ENCODE results near the gene ARHGAP10. TPM values are rescaled to one million over a fixed set of nuclear protein-coding genes. Genes with fewer than 3 reads are reported as not detected.

The ARHGAP10 gene
- polyA plus RNA-seq, 1 donor from 2014 or later = 0.20 TPM

GRCh38 chr4:147950261-147950660 is 218.4 kb downstream of the ARHGAP10 start:
- H3K27ac Mint-ChIP-seq = no peak overlapping the region
- peaks cover 2% of the 10 kb centered on the region for H3K27me3 Mint-ChIP-seq
- H3K4me1 Mint-ChIP-seq = no peaks in the 10 kb centered on the region
- H3K9me3 Mint-ChIP-seq = peaks cover 0 to 2% (median 2%) of the 10 kb centered on the region in 3 donors
- H3K36me3 Mint-ChIP-seq = no peaks in the 10 kb centered on the region
- no peak overlapping the region for H3K4me3 Mint-ChIP-seq

GRCh38 chr4:147950841-147951240 is 219.0 kb downstream of the ARHGAP10 start:
- no peak overlapping the region for H3K4me3 Mint-ChIP-seq
- no peaks in the 10 kb centered on the region for H3K36me3 Mint-ChIP-seq

DNA sequence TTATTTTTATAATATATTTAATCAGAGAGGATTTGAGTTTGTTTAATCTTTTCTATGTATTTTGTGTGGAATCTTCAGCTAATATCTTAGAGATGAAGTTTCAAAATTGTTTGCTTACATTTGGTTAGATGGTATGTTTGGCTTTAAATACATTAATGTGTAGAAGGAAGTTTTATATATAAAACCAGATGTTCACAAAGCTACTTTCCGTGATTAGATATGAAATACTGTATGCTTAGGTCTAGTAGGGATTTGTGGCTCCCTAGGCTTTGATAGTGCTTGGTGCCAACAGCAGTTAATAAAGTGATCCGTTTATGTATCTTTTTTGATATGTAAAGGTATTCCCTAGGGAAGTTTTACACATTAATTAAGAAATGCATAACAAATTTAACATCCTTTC is 223.0 kb downstream of the ARHGAP10 start:
- Mint-ChIP-seq H3K4me3 (no peak overlapping the region), H3K4me1 (no peaks in the 10 kb centered on the region), H3K27ac (no peak overlapping the region), H3K36me3 (no peaks in the 10 kb centered on the region), H3K9me3 (peaks cover 0 to 2% (median 2%) of the 10 kb centered on the region in 3 donors), H3K27me3 (peaks cover 2% of the 10 kb centered on the region)

More at GRCh38 chr4:147950841-147951240, 219.0 kb downstream of the ARHGAP10 start:
- Mint-ChIP-seq H3K27ac (no peak overlapping the region), H3K4me1 (no peaks in the 10 kb centered on the region), H3K9me3 (peaks cover 0 to 2% (median 2%) of the 10 kb centered on the region in 3 donors), H3K27me3 (peaks cover 2% of the 10 kb centered on the region)

DNA sequence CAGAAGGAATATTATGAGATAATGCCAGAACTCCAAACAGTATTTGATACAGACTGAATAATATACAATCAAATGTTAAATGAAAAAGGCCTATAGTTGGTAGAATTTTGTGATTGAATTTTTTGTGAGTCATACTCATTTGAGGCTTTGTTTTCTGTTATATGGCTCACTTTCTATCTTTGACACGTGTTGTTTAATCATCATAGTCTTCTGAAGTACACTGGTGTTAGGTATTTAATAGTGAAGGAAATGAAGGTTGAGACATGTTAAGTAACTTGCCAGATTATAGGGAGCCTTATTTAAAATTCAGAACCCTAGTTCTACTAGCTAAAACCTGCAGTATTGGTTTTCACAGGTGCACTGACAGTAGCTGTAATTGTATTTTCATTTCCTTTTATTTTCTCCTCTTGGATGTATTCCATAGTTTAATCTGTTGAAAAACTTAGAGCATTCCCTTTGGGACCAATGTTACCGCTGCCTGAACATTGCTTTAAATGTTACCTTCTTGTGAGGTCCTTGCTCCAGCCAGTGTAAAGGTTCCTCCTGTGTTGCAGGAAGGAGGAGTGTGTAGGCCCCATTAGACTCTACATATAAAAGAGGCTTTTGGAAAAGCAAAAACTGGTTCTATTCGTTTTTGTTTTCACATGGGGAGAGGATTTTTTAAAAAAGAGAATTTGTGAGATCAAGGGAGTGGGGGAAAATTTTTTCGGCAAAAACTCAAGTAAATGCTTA is 224.1 kb downstream of the ARHGAP10 start:
- Mint-ChIP-seq H3K27me3 (no peaks in the 10 kb centered on the region), H3K36me3 (no peaks in the 10 kb centered on the region), H3K4me3 (no peak overlapping the region), H3K4me1 (no peaks in the 10 kb centered on the region), H3K27ac (no peak overlapping the region), H3K9me3 (peaks cover 0 to 3% (median 2%) of the 10 kb centered on the region in 3 donors)

DNA sequence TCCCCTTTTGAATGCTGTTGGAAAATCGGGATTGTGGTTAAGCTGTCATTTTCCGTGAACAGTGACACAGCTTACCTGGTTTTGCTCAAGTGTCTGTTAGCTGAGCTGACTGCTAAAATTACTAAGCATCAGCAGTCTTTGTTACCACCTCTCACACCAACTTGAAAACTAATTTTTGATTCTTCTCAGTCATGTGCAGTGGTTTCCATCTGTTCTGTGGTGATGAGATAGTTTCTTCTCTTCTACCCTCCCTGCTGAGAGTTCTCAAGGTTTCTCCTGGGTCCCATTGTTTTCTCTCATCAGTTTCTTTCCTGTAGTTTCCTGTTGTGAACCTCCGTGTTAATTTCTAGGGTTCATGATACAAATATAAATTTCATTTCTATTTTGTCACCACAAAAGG is 225.6 kb downstream of the ARHGAP10 start:
- no peak overlapping the region for H3K4me3 Mint-ChIP-seq
- no peak overlapping the region for H3K27ac Mint-ChIP-seq
- H3K27me3 Mint-ChIP-seq = no peaks in the 10 kb centered on the region
- no peaks in the 10 kb centered on the region for H3K36me3 Mint-ChIP-seq
- no peaks in the 10 kb centered on the region for H3K4me1 Mint-ChIP-seq
- H3K9me3 Mint-ChIP-seq = peaks cover 0 to 3% (median 2%) of the 10 kb centered on the region in 3 donors

- Mint-ChIP-seq H3K9me3 (peaks cover 0 to 3% (median 2%) of the 10 kb centered on the region in 3 donors), H3K36me3 (no peaks in the 10 kb centered on the region), H3K4me1 (no peaks in the 10 kb centered on the region), H3K27me3 (no peaks in the 10 kb centered on the region), H3K4me3 (no peak overlapping the region), H3K27ac (no peak overlapping the region)
Observed at GRCh38 chr4:147958057-147958456, 226.2 kb downstream of the ARHGAP10 start.

DNA sequence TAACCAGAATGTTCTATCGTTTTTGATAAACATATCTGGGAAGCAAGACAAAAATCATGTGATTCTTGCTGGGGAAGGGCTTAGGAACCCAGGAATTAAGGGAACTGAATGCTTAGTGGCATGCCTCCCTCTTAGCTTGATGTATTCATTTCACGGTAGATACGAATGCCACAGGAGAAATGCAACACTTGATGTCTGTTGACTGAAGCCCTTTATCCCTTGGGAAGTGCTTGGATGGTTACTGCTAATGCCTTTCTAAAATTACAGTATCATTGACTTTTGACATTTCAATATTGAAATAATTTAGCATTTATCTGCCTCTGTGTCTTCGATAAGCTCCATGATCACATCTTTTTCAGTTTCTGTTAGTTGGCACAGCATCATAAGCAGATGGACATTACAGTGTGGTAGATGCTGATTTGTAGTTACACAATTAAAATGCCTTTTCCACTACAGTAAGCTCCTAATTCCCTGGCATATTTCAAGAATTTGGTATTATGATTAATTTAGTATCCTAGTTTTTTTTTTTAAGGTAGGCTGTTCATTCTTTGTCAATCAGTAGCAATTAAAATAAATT is 226.7 kb downstream of the ARHGAP10 start:
- no peaks in the 10 kb centered on the region for H3K27me3 Mint-ChIP-seq
- no peak overlapping the region for H3K4me3 Mint-ChIP-seq
- no peak overlapping the region for H3K27ac Mint-ChIP-seq
- no peaks in the 10 kb centered on the region for H3K4me1 Mint-ChIP-seq
- no peaks in the 10 kb centered on the region for H3K36me3 Mint-ChIP-seq
- H3K9me3 Mint-ChIP-seq = peaks cover 0 to 3% (median 2%) of the 10 kb centered on the region in 3 donors

- Mint-ChIP-seq H3K9me3 (peaks cover 0 to 2% (median 0%) of the 10 kb centered on the region in 3 donors), H3K4me1 (no peaks in the 10 kb centered on the region), H3K36me3 (no peaks in the 10 kb centered on the region), H3K27me3 (peaks cover 1% of the 10 kb centered on the region), H3K27ac (no peak overlapping the region), H3K4me3 (no peak overlapping the region)
Observed at GRCh38 chr4:147960971-147961370, 229.1 kb downstream of the ARHGAP10 start.

- Mint-ChIP-seq H3K36me3 (no peaks in the 10 kb centered on the region), H3K27ac (no peak overlapping the region), H3K4me3 (no peak overlapping the region), H3K27me3 (peaks cover 2% of the 10 kb centered on the region), H3K9me3 (peaks cover 0 to 2% (median 0%) of the 10 kb centered on the region in 3 donors), H3K4me1 (no peaks in the 10 kb centered on the region)
Observed at GRCh38 chr4:147963839-147964238, 232.0 kb downstream of the ARHGAP10 start.

GRCh38 chr4:147964266-147964880 is 232.5 kb downstream of the ARHGAP10 start:
- H3K36me3 Mint-ChIP-seq = no peaks in the 10 kb centered on the region
- H3K27me3 Mint-ChIP-seq = peaks cover 2% of the 10 kb centered on the region
- H3K27ac Mint-ChIP-seq = no peak overlapping the region
- peaks cover 0 to 2% (median 0%) of the 10 kb centered on the region in 3 donors for H3K9me3 Mint-ChIP-seq
- no peaks in the 10 kb centered on the region for H3K4me1 Mint-ChIP-seq
- H3K4me3 Mint-ChIP-seq = peak overlapping the region in 1 of 4 donors; percentile 14

- H3K36me3 Mint-ChIP-seq = no peaks in the 10 kb centered on the region
- H3K27ac Mint-ChIP-seq = no peak overlapping the region
- H3K4me1 Mint-ChIP-seq = no peaks in the 10 kb centered on the region
Observed at GRCh38 chr4:147965056-147965455, 233.2 kb downstream of the ARHGAP10 start.

GRCh38 chr4:147965873-147966272 is 234.0 kb downstream of the ARHGAP10 start:
- peaks cover 4% of the 10 kb centered on the region for H3K27me3 Mint-ChIP-seq
- no peaks in the 10 kb centered on the region for H3K9me3 Mint-ChIP-seq
- no peak overlapping the region for H3K4me3 Mint-ChIP-seq
- no peaks in the 10 kb centered on the region for H3K4me1 Mint-ChIP-seq
- H3K36me3 Mint-ChIP-seq = no peaks in the 10 kb centered on the region
- no peak overlapping the region for H3K27ac Mint-ChIP-seq

More at GRCh38 chr4:147965056-147965455, 233.2 kb downstream of the ARHGAP10 start:
- no peak overlapping the region for H3K4me3 Mint-ChIP-seq
- H3K27me3 Mint-ChIP-seq = peaks cover 4% of the 10 kb centered on the region
- peaks cover 0 to 2% (median 0%) of the 10 kb centered on the region in 3 donors for H3K9me3 Mint-ChIP-seq

DNA sequence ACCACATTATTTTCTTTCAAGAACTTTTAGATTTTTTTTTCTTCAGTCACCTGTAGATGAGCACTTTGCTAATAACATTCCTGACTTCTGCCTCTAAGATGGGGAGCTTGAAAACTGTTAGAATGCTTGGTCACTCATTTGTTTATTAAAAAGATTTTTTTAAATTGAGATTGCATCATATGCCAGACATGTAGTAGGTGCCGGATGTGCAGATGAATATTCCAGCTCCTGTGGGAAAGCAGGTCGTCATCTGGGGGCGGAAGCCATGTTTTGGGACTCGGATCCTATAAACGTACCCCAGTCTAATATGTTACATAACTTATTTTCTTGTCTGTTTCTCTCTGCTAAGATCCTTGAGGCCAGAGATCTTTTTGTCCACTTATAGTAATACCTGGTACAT is 236.8 kb downstream of the ARHGAP10 start:
- H3K9me3 Mint-ChIP-seq = peaks cover 0 to 2% (median 0%) of the 10 kb centered on the region in 3 donors
- H3K4me1 Mint-ChIP-seq = no peaks in the 10 kb centered on the region
- no peak overlapping the region for H3K27ac Mint-ChIP-seq
- peaks cover 1% of the 10 kb centered on the region for H3K36me3 Mint-ChIP-seq
- no peak overlapping the region for H3K4me3 Mint-ChIP-seq
- H3K27me3 Mint-ChIP-seq = peaks cover 4% of the 10 kb centered on the region

- Mint-ChIP-seq H3K27me3 (peaks cover 4% of the 10 kb centered on the region), H3K27ac (no peak overlapping the region), H3K36me3 (peaks cover 1% of the 10 kb centered on the region), H3K9me3 (peaks cover 0 to 4% (median 0%) of the 10 kb centered on the region in 3 donors), H3K4me1 (no peaks in the 10 kb centered on the region), H3K4me3 (no peak overlapping the region)
Observed at GRCh38 chr4:147969573-147970385, 237.9 kb downstream of the ARHGAP10 start.

DNA sequence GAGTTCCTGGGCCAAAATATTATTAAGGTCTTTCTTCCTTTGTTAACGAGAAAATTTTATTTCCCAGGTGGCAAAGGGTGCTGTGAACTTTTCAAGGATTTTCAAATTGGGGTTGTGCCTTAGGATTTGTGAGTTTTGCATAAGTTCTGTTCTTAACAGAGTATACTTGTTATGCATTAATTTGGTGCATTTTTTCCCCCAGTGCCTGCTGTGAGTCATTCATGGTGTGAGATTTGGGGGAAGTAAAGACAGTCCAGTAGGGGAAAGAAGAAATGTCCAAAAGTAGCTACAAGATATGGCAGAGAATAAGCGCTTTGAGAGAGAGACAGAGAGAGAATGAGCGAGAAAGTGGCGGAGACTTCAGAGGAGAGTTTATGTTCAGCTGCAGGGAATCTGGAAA is 239.2 kb downstream of the ARHGAP10 start:
- Mint-ChIP-seq H3K27me3 (peaks cover 2% of the 10 kb centered on the region), H3K36me3 (peaks cover 1% of the 10 kb centered on the region), H3K27ac (no peak overlapping the region), H3K9me3 (peaks cover 0 to 4% (median 0%) of the 10 kb centered on the region in 3 donors), H3K4me3 (no peak overlapping the region), H3K4me1 (no peaks in the 10 kb centered on the region)
